Loucy (cell line): ENCODE data around the gene SLC22A23.

Experiments used
- EZH2phosphoT487 ChIP-seq: fragments of 200-600 bp; IDR thresholded peaks from 2 replicates; pipeline ENCODE4 v1.6.1; 2018; ENCODE audit warnings: antibody characterized with exemption, mild to moderate bottlenecking, moderate library complexity, borderline replicate concordance
- TF ChIP-seq, protein P1 (sequence below): fragments of 200-600 bp; sonication (generic); conservative IDR thresholded peaks from 2 replicates; pipeline ENCODE4 v1.5.1; 2014; ENCODE audit warnings: mild to moderate bottlenecking, antibody characterized with exemption, low read length

DNA sequence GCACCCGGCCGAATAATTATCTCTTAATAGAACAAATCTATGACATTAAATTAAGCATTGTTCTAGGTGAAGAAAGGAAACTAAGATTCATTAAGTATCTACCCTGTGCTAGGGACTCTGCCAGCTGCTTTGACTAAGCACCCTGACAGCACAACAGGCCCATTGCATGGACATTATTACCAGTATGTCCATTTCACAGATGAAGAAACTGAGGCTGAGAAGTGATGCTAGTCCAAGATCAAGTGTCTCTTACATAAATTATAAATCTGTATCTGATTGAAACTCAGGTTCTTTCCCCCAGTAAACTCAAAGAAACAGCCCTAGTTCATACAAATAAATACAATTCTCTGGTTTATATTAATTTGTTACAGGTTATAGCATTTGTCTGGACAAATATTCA, 31.3 kb downstream of the SLC22A23 start:
- TF ChIP-seq, protein P1, sequence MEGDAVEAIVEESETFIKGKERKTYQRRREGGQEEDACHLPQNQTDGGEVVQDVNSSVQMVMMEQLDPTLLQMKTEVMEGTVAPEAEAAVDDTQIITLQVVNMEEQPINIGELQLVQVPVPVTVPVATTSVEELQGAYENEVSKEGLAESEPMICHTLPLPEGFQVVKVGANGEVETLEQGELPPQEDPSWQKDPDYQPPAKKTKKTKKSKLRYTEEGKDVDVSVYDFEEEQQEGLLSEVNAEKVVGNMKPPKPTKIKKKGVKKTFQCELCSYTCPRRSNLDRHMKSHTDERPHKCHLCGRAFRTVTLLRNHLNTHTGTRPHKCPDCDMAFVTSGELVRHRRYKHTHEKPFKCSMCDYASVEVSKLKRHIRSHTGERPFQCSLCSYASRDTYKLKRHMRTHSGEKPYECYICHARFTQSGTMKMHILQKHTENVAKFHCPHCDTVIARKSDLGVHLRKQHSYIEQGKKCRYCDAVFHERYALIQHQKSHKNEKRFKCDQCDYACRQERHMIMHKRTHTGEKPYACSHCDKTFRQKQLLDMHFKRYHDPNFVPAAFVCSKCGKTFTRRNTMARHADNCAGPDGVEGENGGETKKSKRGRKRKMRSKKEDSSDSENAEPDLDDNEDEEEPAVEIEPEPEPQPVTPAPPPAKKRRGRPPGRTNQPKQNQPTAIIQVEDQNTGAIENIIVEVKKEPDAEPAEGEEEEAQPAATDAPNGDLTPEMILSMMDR: no peak
- TF ChIP-seq EZH2phosphoT487: no peak
